Measurements from ENCODE around the gene GORASP2. TPM values are rescaled to one million over a fixed set of nuclear protein-coding genes. Genes with fewer than 3 reads are reported as not detected.

Gene GORASP2
- total and polyA plus RNA-seq, 2 of the 8 experiments (the other 6 are each of a cell fraction or from before 2014, with no cell fraction given) = 86.8 to 214 TPM

DNA sequence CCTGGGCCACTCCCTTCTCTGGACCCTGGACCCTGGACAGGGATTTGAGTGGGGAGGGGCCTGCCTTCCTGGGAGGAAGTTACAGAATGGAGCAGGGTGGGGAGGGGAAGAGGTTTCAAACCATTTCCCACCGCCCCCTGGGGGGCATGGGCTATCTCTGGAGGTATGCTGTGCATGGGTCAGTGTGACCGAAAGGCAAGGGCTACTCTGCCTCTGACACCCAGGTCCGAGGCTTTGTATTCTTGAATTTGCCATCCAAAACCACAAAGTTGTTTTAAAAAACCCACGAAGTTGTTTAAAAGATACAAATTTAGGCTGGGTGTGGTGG is 46.9 kb downstream of the GORASP2 start:
- ChIA-PET CTCF (ENCODE audit: partially characterized antibody) (interaction anchor here (1.6 to 6.0 kb wide), 3 partner anchors 9 to 272 kb away, joined by 4 to 49 read pairs (median 8); no protein-coding TSS in a partner anchor), POLR2A (ENCODE audit: partially characterized antibody) (interaction anchor here (3.2 to 4.5 kb wide), 2 partner anchors 10 to 457 kb away, joined by 17 to 18 read pairs; partner anchors contain the start of genes DCAF17 and METTL8)
- Histone ChIP-seq H4K91ac (replicated peaks; ENCODE audit: insufficient read length, low read length) (no peak overlapping the region), H3K79me2 (ENCODE audit: control insufficient read depth in 1 of 2, insufficient read depth in 2 of 2, low read length in 2 of 2) (no peaks in the 10 kb centered on the region), H3K27ac (ENCODE audit: low read depth, low read length) (no peak overlapping the region), H3K9ac (replicated peaks in 1 of 4; ENCODE audit: extremely low read depth in 1 of 4, low read depth in 3 of 4, low read length in 3 of 4) (no peak overlapping the region), H2BK20ac (ENCODE audit: low read length) (no peak overlapping the region; the same call in 1 of the 2 replicates), H2BK120ac (replicated peaks; ENCODE audit: low read depth, low read length) (no peak overlapping the region), H2AFZ (ENCODE audit: low read length) (no peak overlapping the region), H3K14ac (ENCODE audit: insufficient read length) (no peak overlapping the region), H3K4me2 (ENCODE audit: insufficient read depth in 1 of 2, low read depth in 2 of 2, low read length in 2 of 2) (no peak overlapping the region), H4K8ac (ENCODE audit: extremely low read depth, insufficient read depth, low read length) (no peak overlapping the region), H3K56ac (replicated peaks; ENCODE audit: insufficient read length, low read depth, low read length) (no peak overlapping the region), H3K79me1 (ENCODE audit: low read depth, low read length) (no peaks in the 10 kb centered on the region), H3K23me2 (ENCODE audit: low read depth, low read length) (no peaks in the 10 kb centered on the region; the same call in 1 of the 2 replicates), H3K36me3 (ENCODE audit: control insufficient read depth in 2 of 4, insufficient read depth in 4 of 4, low read length in 3 of 4) (no peaks in the 10 kb centered on the region), H2BK15ac (ENCODE audit: low read length) (no peak overlapping the region), H3K4ac (replicated peaks; ENCODE audit: insufficient read length, low read depth, low read length) (no peak overlapping the region), H3K23ac (ENCODE audit: insufficient read length) (no peak overlapping the region), H2AK5ac (ENCODE audit: low read depth, low read length) (no peak overlapping the region), H3K27me3 (replicated peaks in 1 of 4; ENCODE audit: control insufficient read depth in 3 of 4, extremely low read depth in 1 of 4, insufficient read depth in 3 of 4, low read length in 3 of 4) (no peaks in the 10 kb centered on the region), H4K5ac (ENCODE audit: insufficient read length, low read depth, low read length) (no peak overlapping the region), H3K4me1 (replicated peaks in 1 of 4; ENCODE audit: control insufficient read depth in 3 of 4, insufficient read depth in 4 of 4, low read length in 3 of 4) (peaks cover 0 to 10% (median 3%) of the 10 kb centered on the region in 4 experiments; a peak in 4 of 7 replicates), H4K20me1 (replicated peaks in 1 of 2; ENCODE audit: control insufficient read depth in 1 of 2, insufficient read depth in 2 of 2, low read length in 2 of 2) (no peaks in the 10 kb centered on the region), H3K9me3 (ENCODE audit: insufficient read depth in 2 of 2, low read depth in 1 of 2, low read length in 1 of 2) (no peaks in the 10 kb centered on the region), H2BK12ac (ENCODE audit: low read depth, low read length) (0 out of 2 replicates have a peak overlapping the region, but pooled peaks have one; percentile 45), H2BK5ac (ENCODE audit: low read depth, low read length) (no peak overlapping the region), H3K4me3 (ENCODE audit: extremely low read depth in 1 of 4, insufficient read depth in 2 of 4, low read depth in 3 of 4, low read length in 4 of 4) (no peak overlapping the region), H3K18ac (ENCODE audit: extremely low read depth, low read length) (no peak overlapping the region)
- TF ChIP-seq TEAD4 (IDR thresholded peaks at IDR 0.05; ENCODE audit: low read depth, low read length) (no peak), SIN3A (conservative IDR thresholded peaks at IDR 0.05 in 1 of 2, IDR thresholded peaks at IDR 0.05 in 1 of 2; ENCODE audit: low read depth in 1 of 2, low read length in 2 of 2) (no peak), RFX5 (IDR thresholded peaks at IDR 0.05; ENCODE audit: borderline replicate concordance, low read depth, low read length) (no peak), ASH2L (IDR thresholded peaks at IDR 0.05; ENCODE audit: low read length) (no peak), CHD2 (IDR thresholded peaks at IDR 0.05; ENCODE audit: low read length) (no peak), SP4 (IDR thresholded peaks at IDR 0.05; ENCODE audit: low read length) (no peak), CTBP2 (IDR thresholded peaks at IDR 0.05; ENCODE audit: borderline replicate concordance, insufficient read depth, insufficient read length, low read length) (no peak), HDAC6 (IDR thresholded peaks at IDR 0.05; ENCODE audit: low read depth, low read length) (no peak), EGR1 (IDR thresholded peaks at IDR 0.05; ENCODE audit: borderline replicate concordance, low read depth, low read length) (no peak), CBX5 (IDR thresholded peaks at IDR 0.05; ENCODE audit: low read depth, low read length) (no peak)
- TF ChIP-seq, protein P1, sequence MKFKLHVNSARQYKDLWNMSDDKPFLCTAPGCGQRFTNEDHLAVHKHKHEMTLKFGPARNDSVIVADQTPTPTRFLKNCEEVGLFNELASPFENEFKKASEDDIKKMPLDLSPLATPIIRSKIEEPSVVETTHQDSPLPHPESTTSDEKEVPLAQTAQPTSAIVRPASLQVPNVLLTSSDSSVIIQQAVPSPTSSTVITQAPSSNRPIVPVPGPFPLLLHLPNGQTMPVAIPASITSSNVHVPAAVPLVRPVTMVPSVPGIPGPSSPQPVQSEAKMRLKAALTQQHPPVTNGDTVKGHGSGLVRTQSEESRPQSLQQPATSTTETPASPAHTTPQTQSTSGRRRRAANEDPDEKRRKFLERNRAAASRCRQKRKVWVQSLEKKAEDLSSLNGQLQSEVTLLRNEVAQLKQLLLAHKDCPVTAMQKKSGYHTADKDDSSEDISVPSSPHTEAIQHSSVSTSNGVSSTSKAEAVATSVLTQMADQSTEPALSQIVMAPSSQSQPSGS (IDR thresholded peaks at IDR 0.05; ENCODE audit: low read length) = no peak
- FAIRE-seq (no peak), DNase-seq (ENCODE audit: low read depth in 1 of 2, low spot score in 2 of 2) (no peak)
- WGBS, 2 experiments (ENCODE audit: extremely low coverage in 1 of 2, insufficient coverage in 1 of 2, insufficient read length in 1 of 2, insufficient replicate concordance in 2 of 2, low coverage in 1 of 2, low lambda C conversion rate in 2 of 2, missing lambda C conversion rate in 1 of 2) = 83% methylated on average over 4 of the region's 4 CpGs; no CpG with 5 or more reads in 1 of the 2 experiments

All from H1 (cell line).